ENCODE data around the gene ACE2.

DNA sequence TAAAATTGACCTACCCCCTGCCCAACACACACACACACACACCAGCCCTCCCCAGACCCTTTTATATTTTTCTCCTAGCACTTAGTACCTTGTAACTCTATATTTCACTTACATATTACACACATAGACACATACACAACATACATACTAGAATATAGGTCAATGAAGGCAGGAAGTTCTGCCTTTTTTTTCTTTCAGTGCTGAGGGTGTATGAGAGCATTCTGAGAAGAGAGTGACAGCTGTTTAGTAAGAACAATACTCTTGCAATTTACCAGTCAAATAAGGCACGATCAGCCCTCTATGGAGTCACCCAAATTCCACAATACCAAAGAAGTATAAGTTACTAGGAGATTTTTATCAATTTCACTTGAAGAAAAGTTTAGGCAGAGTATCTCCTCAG lies 33.5 kb downstream of the ACE2 start:
- TF ChIP-seq, protein P1, sequence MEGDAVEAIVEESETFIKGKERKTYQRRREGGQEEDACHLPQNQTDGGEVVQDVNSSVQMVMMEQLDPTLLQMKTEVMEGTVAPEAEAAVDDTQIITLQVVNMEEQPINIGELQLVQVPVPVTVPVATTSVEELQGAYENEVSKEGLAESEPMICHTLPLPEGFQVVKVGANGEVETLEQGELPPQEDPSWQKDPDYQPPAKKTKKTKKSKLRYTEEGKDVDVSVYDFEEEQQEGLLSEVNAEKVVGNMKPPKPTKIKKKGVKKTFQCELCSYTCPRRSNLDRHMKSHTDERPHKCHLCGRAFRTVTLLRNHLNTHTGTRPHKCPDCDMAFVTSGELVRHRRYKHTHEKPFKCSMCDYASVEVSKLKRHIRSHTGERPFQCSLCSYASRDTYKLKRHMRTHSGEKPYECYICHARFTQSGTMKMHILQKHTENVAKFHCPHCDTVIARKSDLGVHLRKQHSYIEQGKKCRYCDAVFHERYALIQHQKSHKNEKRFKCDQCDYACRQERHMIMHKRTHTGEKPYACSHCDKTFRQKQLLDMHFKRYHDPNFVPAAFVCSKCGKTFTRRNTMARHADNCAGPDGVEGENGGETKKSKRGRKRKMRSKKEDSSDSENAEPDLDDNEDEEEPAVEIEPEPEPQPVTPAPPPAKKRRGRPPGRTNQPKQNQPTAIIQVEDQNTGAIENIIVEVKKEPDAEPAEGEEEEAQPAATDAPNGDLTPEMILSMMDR (IDR thresholded peaks at IDR 0.05; ENCODE audit: low read depth, low read length): no peak
- no peak for TF ChIP-seq EZH2phosphoT487 (IDR thresholded peaks at IDR 0.05; ENCODE audit: low read depth)

Data from OCI-LY3 (cell line).